Astrocyte of the hippocampus (primary cell): ENCODE results near the gene CARMIL1.
A peak's percentile ranks its signal among the peaks of the same experiment; 100 is the strongest.

Experiments used
- DNase-seq: peaks from one replicate; pipeline ENCODE4 v3.0.0; 2011; ENCODE audit warnings: low read depth, low spot score

The CARMIL1 gene

DNA sequence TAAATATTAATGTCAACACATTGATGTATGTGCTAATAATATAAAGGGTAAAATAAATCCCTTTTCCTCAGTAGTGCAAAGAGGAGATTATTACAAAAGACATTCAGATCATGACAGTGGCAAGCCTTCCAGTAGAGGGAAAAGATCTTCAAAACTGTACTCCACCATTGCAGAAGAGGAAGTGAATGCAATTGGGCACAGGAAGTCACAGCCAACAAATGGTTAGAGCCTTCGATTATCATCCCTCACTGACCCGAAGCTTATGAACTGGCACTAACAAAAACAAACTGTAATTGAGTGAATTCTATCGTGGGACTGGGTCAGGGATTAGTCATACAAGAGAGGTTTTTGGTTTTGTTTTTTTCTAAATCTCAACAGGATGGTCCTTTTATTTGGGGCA is 333.5 kb downstream of the CARMIL1 start:
- no peak for DNase-seq

DNA sequence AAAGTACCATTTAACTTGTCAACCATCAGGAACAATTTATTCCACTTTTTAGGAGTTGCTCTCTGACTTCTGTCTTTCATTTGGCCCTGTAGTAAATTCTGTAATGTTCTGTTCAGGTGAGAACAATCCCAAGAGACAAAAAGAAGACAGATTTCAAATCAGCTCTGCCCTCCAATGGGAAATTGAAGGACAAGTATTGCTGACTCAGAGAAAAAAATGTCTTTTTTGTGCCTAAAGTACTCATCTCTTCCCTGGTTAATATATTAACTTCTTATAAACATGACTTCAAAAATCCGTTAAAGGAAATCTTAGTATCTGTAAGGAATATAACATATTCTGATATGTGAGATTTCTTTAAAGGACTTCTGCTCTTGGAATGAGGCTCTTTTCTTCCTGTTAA is 334.2 kb downstream of the CARMIL1 start:
- DNase-seq, result no peak

DNA sequence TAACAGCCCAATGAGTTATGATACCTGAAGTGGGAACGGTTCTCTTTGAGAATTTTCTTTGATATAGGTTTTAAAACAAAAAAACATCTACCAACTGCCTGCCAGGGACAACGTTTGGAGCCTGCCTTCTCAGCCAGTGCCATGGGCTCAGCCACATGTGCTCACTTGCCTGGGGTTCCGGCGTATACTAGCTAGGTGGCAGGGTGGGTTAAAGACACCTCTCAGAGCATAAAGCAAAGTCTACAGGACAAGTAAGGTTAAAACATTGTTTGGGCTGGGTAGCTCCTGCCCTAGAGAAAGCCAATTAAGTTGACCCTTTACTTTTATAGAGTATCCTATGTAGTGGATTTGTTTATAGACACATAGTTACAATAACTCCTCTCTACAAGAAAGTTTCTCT is 334.9 kb downstream of the CARMIL1 start:
- DNase-seq, result no peak

DNA sequence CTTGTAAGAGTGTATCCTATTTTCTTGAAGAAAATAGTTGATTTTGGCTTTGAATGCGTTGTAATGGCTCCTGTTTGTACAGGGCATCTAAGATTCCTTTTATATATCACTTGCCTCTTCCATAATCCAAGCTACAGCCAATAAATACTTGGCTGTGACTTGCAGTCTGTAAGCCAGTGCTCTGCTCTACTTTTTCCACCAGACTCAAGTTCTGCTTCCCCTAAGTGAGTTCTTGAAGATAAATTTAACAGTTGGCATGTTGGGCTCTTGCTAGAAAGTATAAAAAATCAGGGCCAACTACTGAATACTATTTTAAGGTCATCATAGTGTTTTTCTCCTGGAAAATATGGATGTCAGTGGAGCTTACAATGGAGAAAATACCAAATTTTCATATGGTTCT is 336.3 kb downstream of the CARMIL1 start:
- DNase-seq, result no peak

DNA sequence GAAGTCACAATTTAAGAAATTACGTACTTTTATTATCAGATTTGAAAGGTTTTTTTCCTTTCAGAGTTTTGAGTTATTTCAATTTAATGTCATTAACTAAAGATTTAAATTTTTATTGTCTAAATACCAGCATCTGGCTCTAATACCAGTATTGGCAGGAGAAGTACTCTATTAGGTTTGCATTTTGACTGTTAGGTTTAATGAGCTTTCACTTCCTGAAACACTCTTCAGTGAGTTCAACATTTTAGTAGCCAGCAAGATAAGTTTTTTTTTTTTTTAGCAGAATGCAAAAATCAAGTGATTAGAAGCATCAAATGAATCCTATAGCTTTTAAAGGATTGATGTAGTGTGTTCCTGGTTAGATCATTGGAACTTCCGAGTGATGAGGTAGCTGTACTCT is 338.8 kb downstream of the CARMIL1 start:
- DNase-seq, result no peak

DNA sequence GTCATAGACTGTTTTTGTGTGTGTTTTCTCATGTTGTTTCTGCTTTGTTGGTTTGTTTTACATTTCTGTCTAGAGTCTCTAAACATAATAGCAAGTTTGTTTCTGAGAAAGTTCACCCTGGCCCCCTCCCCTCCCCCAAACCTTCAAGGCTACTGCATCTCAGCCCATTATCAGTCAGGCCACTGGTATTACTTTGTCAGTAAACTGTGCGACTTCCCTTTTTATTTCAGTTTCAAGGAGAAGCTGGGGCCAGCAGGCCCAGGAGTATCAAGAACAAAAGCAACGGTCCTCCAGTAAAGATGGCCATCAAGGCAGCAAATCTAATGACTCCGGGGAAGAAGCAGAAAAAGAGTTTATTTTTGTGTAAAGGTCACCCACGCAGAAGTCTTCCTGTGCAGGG is 340.0 kb downstream of the CARMIL1 start:
- DNase-seq, result no peak

DNA sequence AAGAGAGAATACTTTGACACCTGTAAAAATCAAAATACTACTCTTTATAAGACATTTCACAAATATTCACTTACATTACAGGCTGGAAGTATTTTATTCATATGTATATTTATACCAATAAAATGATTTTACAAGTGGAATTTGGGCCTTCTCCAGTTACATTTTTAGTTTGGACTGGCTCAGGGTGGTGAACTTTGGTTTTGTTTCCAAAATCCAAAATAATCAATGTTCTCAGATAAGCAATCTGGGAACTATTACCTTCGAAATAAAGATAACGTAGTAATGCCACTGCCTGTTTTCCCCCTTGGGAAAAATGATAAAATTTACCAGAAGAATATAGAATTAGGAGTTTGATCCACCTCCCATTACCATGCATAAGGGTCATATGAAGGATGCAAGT is 341.2 kb downstream of the CARMIL1 start:
- DNase-seq, result no peak

DNA sequence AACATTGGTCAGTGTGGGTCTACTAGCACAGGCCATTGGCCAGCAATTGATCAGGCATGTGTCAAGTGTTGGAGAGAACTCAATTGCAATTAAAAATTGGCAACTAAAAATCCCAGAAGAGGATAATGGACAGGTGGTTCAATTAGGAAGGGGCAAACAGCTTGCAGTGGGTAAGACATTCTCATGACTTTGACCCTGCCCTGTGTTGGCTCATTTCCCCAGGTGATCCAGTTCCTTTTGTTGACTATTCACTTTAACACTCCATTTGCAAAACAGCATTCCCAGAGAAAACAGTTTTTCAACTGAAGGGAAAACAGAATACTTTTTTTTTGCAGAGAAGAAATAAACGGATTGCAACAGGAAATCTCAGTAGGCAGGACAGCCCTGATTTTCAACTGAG is 343.9 kb downstream of the CARMIL1 start:
- no peak for DNase-seq

DNA sequence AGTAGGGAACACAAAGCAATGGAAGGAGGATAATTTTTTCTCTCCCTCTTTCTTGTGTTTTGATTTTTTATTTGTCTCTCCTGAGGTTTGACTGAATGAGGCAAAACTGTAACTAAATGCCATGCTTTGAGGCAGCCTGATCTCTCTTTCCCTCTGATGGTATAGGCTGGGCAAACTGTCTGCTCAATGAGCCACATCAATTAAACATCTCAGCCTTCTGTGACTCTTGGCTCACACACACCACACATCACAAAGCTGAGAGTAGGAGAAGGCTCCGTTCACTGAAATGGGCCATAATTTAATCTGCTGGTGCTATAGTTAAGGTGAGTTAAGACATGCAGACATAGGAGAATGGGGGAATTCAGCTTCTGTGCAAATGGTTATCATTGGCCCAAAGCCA is 344.7 kb downstream of the CARMIL1 start:
- peak; percentile 11 for DNase-seq

DNA sequence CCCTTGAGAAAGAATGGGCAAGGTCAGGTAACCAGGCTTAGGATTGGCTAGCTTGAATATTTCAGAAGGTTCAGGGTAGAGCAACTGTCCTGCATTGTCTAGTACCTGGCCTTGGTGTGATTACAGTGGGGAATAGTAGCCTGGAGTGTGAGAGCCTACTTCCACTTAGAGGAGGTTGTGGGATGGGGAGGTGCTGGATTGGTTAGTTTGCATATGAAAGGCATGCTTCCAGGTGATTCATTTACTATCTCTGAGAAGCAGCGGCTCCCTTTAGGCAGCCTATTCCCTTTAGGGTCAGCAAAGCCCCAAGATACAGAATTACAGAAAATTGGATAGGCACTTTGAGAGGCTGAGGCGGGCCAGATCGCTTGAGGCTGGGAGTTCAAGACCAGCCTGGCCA is 347.8 kb downstream of the CARMIL1 start:
- DNase-seq, result no peak

DNA sequence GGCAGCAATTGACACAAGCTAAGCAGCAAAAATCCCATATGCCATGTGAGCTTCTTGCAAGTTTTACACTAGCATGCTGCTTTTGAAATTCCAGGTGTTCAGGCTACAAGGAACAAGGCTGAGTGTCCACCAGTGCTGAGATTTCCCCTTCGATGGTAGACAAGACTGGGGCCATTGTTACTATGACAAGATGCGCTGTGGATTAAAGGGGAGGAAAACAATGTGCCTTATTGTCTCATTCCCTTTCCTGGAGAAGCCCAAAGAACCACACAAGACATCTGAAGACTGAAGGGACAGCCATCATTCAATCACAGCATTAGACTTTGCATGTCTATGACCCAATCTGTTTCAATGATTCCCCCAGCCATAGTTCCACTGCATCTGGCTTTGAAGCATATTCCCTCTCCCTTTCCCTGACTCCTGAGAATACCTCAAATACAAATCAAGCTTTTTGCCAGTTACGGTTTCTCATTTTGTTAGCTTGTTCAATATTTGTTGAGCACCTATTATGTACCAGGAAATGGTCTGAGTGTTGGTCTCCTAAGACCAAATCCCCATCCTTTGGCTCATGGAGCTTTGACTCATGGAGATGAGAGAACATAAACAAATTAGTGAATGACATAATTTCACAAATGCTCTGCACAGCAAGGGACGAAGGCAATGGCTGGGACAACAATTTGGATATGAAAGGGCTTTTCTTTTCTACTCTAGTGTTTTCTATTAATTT is 349.5 kb downstream of the CARMIL1 start:
- no peak for DNase-seq

DNA sequence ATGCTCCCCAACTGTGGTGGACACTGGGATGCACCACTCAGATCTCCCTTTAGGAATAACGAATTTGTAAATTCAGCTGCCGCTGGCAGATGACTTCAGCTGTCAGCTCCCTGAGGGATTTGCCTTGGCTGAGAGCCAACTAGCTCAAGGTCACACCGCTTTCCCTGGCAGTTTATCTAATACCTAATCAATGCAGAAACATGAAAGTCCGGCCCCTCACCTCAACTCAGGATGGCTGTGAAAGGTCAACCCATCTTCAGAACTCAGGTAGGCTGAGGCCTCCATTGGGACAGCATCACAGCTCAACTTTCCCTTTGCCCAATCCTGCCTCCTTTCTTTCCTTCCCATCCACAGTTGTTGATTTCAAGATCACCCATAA is 350.0 kb downstream of the CARMIL1 start:
- no peak for DNase-seq

DNA sequence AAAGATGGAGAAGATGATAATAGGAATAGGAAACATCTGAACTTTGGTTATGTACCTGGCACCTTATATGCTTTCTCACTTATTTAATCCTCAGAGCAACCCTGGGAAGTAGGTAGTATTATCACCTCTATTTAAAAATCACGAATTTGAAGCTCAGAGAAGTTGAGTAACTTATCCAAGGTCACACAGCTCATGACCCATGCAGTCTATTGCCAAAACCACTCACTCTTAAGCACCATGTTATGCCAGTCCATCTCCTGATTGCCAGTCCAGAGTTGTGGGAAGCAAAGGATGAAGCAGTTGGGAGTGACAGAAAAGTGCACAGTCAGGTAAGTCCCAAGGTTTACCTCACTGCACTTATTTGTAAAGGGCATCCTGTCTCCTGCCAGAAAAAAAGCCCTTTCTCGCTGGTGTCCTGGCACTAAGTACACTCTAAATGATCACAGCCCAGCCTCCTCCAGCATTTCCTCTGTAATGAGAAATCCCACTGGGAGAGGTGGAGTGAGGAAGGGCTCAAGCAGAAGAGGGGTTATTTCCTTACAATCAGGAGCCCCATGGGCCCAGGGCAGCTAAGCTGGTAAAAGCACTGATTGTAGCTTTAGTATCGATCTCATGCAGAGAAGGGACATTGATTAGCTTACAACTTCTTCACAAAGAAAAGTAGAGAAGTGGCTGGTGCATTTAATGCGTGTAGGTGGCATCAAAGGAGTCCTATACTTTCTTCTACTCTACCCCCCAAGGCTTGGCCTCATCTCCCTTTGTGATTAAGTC is 351.5 kb downstream of the CARMIL1 start:
- no peak for DNase-seq

DNA sequence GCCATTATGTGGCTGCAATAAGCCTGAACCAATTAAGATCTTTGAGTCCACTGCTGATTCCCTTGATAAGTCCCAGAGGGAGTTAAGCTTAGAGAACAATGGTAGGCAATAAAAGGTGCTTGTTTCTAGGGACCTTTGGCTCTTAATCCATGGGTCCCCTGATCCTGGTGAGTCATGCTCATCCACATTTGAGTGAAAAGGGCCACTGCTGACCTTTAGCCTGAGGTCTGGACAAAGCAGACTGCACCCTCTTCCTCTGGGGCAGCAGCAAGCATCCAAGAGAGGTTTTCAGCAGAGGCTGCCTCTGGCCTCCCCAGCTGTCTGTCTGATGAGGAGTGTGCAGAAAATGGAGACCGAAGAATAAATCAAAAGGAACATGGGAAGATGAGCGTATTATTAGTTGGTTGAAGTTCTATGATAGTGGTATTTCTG is 356.7 kb downstream of the CARMIL1 start:
- DNase-seq, result no peak

DNA sequence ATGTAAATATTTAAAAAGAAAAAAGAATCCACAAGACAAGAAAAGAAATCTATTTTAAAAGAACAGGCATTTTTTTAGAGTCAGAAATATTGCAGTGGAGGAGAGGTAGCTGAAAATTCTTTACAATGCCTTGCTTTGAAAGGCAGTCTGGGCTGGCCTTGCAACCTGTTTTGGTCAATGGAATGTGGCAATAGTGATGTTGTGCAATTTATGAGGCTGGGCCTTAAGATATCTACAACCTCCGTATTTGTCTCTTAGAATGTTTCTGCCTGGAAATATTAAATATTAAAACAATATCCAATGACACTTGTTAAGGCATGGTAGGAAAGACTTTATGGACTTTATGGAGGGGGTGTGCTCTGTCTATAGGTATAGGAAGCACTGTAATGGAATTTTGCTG is 358.0 kb downstream of the CARMIL1 start:
- no peak for DNase-seq

DNA sequence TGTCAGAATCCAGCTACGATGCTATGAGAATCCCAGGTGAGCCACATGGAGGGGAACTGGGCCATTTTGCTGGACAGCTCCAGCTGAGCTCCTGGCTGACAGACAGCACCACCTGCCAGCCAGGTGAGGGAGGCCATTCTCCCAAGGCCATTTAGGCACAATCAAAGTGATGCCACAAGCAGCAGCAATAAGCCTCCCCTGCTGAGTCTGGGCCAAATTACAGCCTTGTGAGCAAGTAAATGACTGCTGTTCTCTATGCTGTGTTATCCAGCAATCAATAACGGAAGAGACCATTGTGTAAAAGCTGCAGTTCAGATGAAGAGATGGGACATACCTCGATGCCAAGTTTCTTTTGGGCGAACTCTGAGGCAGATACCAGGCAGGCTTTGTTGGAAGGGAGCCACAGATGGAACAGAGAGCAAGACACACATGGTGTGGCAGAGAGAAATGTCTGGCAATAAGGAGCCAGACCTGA is 358.8 kb downstream of the CARMIL1 start:
- no peak for DNase-seq

DNA sequence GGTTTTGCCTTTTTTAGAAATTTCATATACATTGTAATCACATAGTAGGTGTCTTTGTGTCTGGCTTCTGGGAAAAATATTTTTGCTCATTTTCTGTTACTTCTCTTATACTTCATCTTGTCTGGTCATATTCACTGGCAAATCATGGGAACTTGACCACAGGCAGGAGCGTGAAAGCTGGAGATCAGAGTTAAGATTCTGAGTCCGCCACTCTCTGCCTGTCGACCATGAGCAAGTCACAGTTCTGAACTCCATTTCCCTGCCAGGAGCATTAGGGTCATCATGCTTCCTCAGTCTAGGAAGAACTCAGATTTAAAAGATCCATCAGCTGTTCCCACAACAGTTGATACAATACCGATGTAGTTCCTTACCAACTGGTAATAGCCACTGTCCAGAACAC is 360.5 kb downstream of the CARMIL1 start:
- DNase-seq, result no peak

DNA sequence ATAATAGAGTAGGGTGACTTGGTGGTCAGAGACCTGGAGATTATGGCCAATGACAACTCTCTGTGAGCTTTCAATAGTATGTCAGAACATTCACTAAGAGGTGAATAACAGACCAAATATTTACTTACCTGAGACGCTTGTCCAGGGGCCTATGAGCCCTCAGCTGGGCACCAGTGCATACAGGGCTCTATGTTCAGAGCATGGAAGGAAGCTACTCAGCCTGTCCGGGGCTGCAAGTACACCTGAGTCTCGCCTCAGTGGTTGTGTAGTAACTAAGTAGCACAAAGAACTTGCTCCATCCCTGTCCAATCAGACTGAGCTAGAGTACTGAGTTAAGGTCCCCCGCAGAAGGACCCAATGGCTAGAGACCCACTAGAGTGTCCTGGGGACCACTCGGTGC is 361.3 kb downstream of the CARMIL1 start:
- DNase-seq, result no peak

DNA sequence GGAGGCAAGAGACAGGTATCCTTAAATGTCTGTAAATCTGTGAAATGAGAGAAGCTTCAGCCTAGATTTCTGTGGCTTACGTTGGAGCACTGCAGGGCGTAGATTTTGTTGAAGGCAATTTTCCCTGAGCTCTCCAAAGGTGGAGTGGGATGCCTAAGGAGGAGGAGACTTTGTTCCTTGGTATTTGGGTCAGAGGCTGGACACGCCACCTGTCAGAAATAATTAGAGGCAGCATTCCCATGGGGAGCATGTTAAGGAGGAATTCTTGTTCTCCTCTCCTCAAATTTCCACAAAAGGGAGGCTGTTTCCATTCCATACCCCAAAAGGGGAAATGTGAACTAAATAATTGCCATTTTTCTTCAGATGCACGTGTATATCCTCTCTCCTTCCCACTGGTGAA is 361.7 kb downstream of the CARMIL1 start:
- DNase-seq, result no peak

DNA sequence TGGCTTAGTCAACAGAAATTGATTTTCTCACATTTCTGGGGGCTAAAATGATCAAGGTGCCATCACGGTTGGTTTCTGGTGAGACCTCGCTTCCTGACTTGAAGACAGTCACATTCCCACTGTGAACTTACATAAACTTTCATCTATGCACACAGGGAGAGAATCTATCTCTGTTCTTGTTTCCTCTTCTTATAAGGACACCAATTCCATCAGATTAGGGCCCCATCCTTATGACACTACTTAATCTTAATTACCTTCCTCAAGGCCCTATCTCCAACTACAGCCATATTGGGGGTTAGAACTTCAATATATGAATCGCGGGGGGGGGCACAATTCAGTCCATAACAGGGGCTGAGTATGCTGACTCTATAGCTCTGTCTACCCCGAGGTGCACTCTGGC is 362.2 kb downstream of the CARMIL1 start:
- DNase-seq, result no peak

DNA sequence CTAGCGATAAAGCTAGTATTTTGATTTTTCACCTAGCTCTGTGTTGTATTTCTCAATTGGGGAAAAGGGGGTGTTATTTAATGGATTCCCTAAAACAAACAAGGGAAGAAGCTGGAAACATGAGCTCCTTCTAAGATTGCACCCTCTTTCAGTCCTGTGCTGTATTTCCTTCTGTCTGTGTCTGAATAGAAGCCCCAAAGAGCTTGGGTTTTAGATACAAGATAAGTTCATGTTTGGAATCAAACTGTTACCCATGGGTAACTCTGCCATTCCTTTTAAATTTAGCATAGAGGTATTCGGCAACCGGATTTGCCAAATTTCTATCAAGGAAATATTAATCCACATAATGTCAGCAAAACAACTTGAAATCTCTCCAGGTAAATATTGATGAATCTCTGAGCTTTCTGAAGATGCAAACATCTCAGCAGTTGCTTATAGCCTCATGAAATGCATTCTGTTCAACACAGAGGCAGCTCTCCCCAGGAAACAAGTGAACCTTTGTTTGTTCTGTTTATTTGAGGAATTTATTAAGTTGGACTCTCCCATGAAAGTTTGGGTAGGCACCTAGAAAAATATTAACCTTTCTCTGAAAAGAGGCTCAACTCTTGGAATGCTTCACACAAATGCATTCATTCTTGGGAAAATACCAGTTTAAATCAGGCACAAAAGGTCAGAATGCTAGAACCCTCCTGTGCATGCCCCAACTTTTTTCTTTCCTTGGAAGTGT is 362.9 kb downstream of the CARMIL1 start:
- DNase-seq, result no peak

DNA sequence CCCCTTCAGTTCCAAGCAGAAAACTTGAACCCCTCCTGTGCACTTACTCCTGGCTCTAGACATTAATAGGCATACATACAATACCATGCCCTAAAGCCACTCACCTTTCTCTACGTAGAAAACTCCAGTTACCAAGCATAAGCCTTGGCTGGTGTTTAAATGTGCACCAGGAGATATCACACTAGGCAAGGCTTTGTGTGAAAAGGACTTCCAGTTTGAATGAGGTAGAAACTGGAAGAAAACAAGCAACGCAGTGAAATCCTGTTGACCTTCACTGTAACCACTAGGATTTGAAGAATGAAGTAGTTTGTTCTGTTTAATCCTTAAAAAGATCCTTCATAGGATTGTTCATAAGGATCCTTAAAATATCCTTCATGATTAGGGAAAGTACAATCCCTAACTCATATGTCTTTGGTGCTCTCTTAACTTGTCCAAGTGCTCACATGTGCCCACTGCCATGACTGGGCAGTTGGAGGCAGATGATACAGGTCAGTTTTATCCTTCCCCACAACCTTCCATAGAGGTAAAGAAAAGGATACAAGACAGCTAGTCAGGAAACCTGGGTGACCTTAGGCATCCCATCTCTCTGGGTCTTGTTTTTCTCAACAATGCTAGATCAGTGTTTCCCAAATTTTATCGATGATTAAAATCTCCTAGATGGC is 363.6 kb downstream of the CARMIL1 start:
- no peak for DNase-seq
